OCI-LY7 (cell line): ENCODE results near the gene PTGR2. TPM values are rescaled to one million over a fixed set of nuclear protein-coding genes. Genes with fewer than 3 reads are reported as not detected.

Experiments used
- BruUV-seq: library from RNA; stranded (reverse); fragments of 400-500 nt; replicated peaks from 2 replicates; lab custom pipeline; 2021; lab: Mats Ljungman, UMichigan
- CTCF ChIA-PET: fragments of 300-600 bp; sonication (Branson Sonifier 250); formaldehyde crosslinking; loops from one replicate; lab custom pipeline; 2022; ENCODE audit warnings: antibody characterized with exemption; ENCODE audit not compliant: unreplicated experiment; lab: Charles Lee
- POLR2A ChIA-PET: fragments of 300-600 bp; sonication (Branson Sonifier 250); formaldehyde crosslinking; loops from one replicate; lab custom pipeline; 2022; ENCODE audit warnings: antibody characterized with exemption; lab: Charles Lee
- DNase-seq: peaks from one replicate; pipeline ENCODE4 v3.0.0-alpha.2; 2015; ENCODE audit warnings: low spot score
- H2AFZ ChIP-seq: fragments of 200-600 bp; sonication (generic), shearing (Covaris generic); 2 replicates; pipeline ENCODE4 v1.6.1; 2014; ENCODE audit warnings: mild to moderate bottlenecking, antibody characterized with exemption, low read length, moderate library complexity
- H3K27ac ChIP-seq: fragments of 200-600 bp; sonication (generic); 2 replicates; pipeline ENCODE4 v1.5.1; 2014; ENCODE audit warnings: mixed run types, low read depth, mild to moderate bottlenecking, moderate library complexity, low read length, inconsistent platforms; ENCODE audit not compliant: poor library complexity, severe bottlenecking
- H3K36me3 ChIP-seq: fragments of 200-600 bp; sonication (generic); 2 replicates; pipeline ENCODE4 v1.6.1; 2014; ENCODE audit warnings: mild to moderate bottlenecking, antibody characterized with exemption, low read length, moderate library complexity, mixed read lengths; ENCODE audit not compliant: insufficient read depth
- H3K4me1 ChIP-seq: fragments of 200-600 bp; sonication (generic); 2 replicates; pipeline ENCODE4 v1.5.1; 2014; ENCODE audit warnings: mild to moderate bottlenecking, low read length; ENCODE audit not compliant: insufficient read depth, poor library complexity, severe bottlenecking
- H3K4me2 ChIP-seq: fragments of 200-600 bp; sonication (generic); 2 replicates; pipeline ENCODE4 v1.6.1; 2014; ENCODE audit warnings: mild to moderate bottlenecking, low read length
- H3K4me3 ChIP-seq: fragments of 200-600 bp; sonication (generic); 2 replicates; pipeline ENCODE4 v1.5.1; 2014; ENCODE audit warnings: mild to moderate bottlenecking, low read depth, low read length; ENCODE audit not compliant: poor library complexity, severe bottlenecking
- H3K79me2 ChIP-seq: fragments of 200-600 bp; sonication (generic); 2 replicates; pipeline ENCODE4 v1.6.1; 2016; ENCODE audit warnings: low read depth, mild to moderate bottlenecking, low read length, moderate library complexity, mixed read lengths; ENCODE audit not compliant: insufficient read depth
- H3K9me2 ChIP-seq: fragments of 200-600 bp; sonication (generic); 2 replicates; pipeline ENCODE4 v1.6.1; 2016; ENCODE audit warnings: mild to moderate bottlenecking, low read length, mixed read lengths; ENCODE audit not compliant: insufficient read depth
- H3K9me3 ChIP-seq: fragments of 200-600 bp; sonication (generic); 2 replicates; pipeline ENCODE4 v1.6.1; 2014; ENCODE audit warnings: mild to moderate bottlenecking, mixed run types, low read length, mixed read lengths
- H4K20me1 ChIP-seq: fragments of 200-600 bp; sonication (generic); 2 replicates; pipeline ENCODE4 v1.6.1; 2014; ENCODE audit warnings: mild to moderate bottlenecking, antibody characterized with exemption, low read length, moderate library complexity, mixed read lengths; ENCODE audit not compliant: insufficient read depth
- CTCF ChIP-seq: fragments of 200-600 bp; sonication (generic); conservative IDR thresholded peaks from 2 replicates; pipeline ENCODE4 v1.5.1; 2014; ENCODE audit warnings: mild to moderate bottlenecking, antibody characterized with exemption, low read length, moderate library complexity, mixed read lengths
- EZH2phosphoT487 ChIP-seq: fragments of 200-600 bp; sonication (generic); IDR thresholded peaks from 2 replicates; pipeline ENCODE4 v1.6.1; 2018; ENCODE audit warnings: low read depth, borderline replicate concordance, mild to moderate bottlenecking, mixed run types, antibody characterized with exemption, low read length, moderate library complexity, mixed read lengths
- intact Hi-C: fragments of 100-400 bp; cut with micrococcal nuclease; formaldehyde crosslinking; loops from one replicate; pipeline ENCODE4 v1.10.0; 2022; ENCODE audit not compliant: unreplicated experiment
- total RNA-seq, 2 experiments: library from RNA; depleted of rRNA in 1 of 2; stranded (reverse); fragments of >200 nt in 1 of 2; shearing (Covaris generic) in 1 of 2; gene quantifications; 2 replicates each; pipeline ENCODE4 v1.2.3, GENCODE V29; 2014 to 2022

PTGR2 gene
- total RNA-seq, 2 experiments from 2014 or later = 6.4 to 14.3 TPM

DNA sequence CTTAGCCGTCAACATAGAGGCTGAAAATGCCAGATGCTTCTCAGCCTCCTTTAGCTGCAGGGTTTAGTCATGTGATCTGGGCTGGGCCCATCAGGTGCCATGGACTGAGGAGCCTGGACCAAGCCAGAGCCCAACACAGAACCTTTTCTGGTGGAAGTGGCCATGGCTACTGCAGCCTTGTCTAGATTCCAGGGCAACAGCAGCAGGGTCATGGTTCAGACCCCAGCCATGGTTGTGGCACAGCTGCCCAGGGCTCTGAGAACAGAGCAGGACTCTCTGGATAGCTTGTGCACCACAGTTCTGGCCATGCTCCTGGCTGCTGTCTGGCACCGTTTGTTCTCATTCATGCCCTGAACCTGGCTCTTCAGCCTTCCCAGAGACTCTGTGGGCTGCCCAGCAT is 47.0 kb upstream of the PTGR2 start:
- TF ChIP-seq CTCF (no peak), EZH2phosphoT487 (no peak)
- Histone ChIP-seq H3K4me1 (no peaks in the 10 kb centered on the region), H3K4me3 (no peak overlapping the region), H3K27ac (no peak overlapping the region), H3K4me2 (no peak overlapping the region), H4K20me1 (no peaks in the 10 kb centered on the region), H3K9me2 (no peaks in the 10 kb centered on the region), H3K36me3 (no peaks in the 10 kb centered on the region), H3K9me3 (no peaks in the 10 kb centered on the region), H3K79me2 (no peaks in the 10 kb centered on the region), H2AFZ (no peak overlapping the region)
- intact Hi-C loops = no loop called here
- no TSS peak for BruUV-seq
- POLR2A ChIA-PET = no interaction called here
- DNase-seq = no peak
- CTCF ChIA-PET = no interaction called here

DNA sequence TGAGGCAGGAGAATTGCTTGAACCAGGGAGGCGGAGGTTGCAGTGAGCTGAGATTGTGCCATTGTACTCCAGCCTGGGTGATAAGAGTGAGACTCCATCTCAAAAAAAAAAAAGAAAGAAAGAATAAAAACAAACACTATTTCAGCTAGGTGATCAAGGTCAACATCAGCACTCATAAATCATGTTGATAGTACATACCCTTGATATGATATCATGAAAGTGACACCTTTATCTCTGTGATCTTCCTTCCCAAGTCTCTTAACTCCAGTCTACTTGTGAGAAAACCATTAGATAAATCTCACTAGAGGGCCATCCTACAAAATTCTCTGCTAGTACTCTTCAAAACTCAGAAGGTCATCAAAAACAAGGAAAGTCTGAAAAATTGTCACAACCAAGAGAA is 44.2 kb upstream of the PTGR2 start:
- no peak for DNase-seq
- Histone ChIP-seq H3K9me3 (no peaks in the 10 kb centered on the region), H2AFZ (no peak overlapping the region), H4K20me1 (no peaks in the 10 kb centered on the region), H3K36me3 (no peaks in the 10 kb centered on the region), H3K9me2 (no peaks in the 10 kb centered on the region), H3K4me3 (no peak overlapping the region), H3K27ac (no peak overlapping the region), H3K79me2 (no peaks in the 10 kb centered on the region), H3K4me2 (no peak overlapping the region), H3K4me1 (no peaks in the 10 kb centered on the region)
- BruUV-seq = no TSS peak
- intact Hi-C loops = no loop called here
- ChIA-PET POLR2A (no interaction called here), CTCF (interaction anchor here (0.6 kb wide), 1 partner anchor 207 kb away, joined by 4 read pairs; no protein-coding TSS in a partner anchor)
- TF ChIP-seq EZH2phosphoT487 (no peak), CTCF (no peak)

DNA sequence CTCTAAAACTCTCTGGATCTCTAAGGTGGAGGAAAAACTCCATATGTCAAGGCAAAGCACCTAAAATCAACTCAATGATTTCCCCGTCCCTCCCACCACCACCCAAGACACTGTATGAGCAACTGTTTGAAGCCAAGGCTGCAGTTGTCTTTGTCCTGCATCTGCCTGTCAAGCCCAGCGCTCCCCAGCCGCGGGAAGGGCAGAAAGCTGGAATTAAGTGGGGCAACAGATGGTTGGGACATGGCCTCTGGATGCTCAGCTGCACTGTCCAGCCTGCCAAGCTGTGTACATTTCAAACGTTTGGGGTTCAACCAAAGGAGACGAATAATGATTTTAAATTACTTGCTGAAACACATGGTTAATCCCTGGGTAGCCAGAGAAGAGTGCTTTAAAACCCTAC is 42.2 kb upstream of the PTGR2 start:
- no peak overlapping the region for H3K27ac ChIP-seq
- H3K36me3 ChIP-seq = no peaks in the 10 kb centered on the region
- BruUV-seq = no TSS peak
- ChIA-PET CTCF (no interaction called here), POLR2A (no interaction called here)
- no peaks in the 10 kb centered on the region for H4K20me1 ChIP-seq
- no peaks in the 10 kb centered on the region for H3K9me3 ChIP-seq
- intact Hi-C loops = no loop called here
- TF ChIP-seq EZH2phosphoT487 (no peak), CTCF (no peak)
- H3K9me2 ChIP-seq = no peaks in the 10 kb centered on the region
- H2AFZ ChIP-seq = no peak overlapping the region
- H3K4me1 ChIP-seq = no peaks in the 10 kb centered on the region
- no peaks in the 10 kb centered on the region for H3K79me2 ChIP-seq
- DNase-seq = no peak
- no peak overlapping the region for H3K4me3 ChIP-seq
- H3K4me2 ChIP-seq = no peak overlapping the region
